Thoracic aorta (tissue), 2 donors: ENCODE data around the gene COTL1. TPM values are rescaled to one million over a fixed set of nuclear protein-coding genes. Genes with fewer than 3 reads are reported as not detected.

Source experiments
- ATAC-seq: fragments of 150-250 bp; one replicate; pipeline ENCODE4 v1.8.0; 2017; ENCODE audit warnings: low read depth; ENCODE audit not compliant: insufficient number of reproducible peaks, low FRiP score
- DNase-seq: peaks from one replicate; pipeline ENCODE4 v3.0.0-alpha.2; 2020; ENCODE audit warnings: low spot score
- H3K27ac ChIP-seq, 2 donors: fragments of 200-600 bp; sonication (generic); 1 replicate in 1 of 2; 2 replicates in 1 of 2; pipeline ENCODE4 v1.5.1; 2016; ENCODE audit warnings: mild to moderate bottlenecking in 2 of 2, moderate library complexity in 2 of 2
- H3K27me3 ChIP-seq: fragments of 200-600 bp; sonication (generic); replicated peaks from 2 replicates; pipeline ENCODE4 v1.6.0; 2016; ENCODE audit warnings: mild to moderate bottlenecking; ENCODE audit not compliant: insufficient read depth
- H3K36me3 ChIP-seq: fragments of 200-600 bp; sonication (generic); one replicate; pipeline ENCODE4 v1.5.1; 2016
- H3K4me1 ChIP-seq, 2 donors: fragments of 200-600 bp; sonication (generic); 1 replicate in 1 of 2; 2 replicates in 1 of 2; pipeline versions ENCODE4 v1.5.1 to v1.6.0; 2016; ENCODE audit warnings: low read depth in 2 of 2, mild to moderate bottlenecking in 1 of 2; ENCODE audit not compliant: control insufficient read depth in 1 of 2
- H3K4me3 ChIP-seq: fragments of 200-600 bp; sonication (generic); 2 replicates; pipeline ENCODE4 v1.5.1; 2016; ENCODE audit warnings: mild to moderate bottlenecking
- H3K9me3 ChIP-seq: fragments of 200-600 bp; sonication (generic); 2 replicates; pipeline ENCODE4 v1.5.1; 2016
- CTCF ChIP-seq: fragments of 200-600 bp; sonication (generic); IDR thresholded peaks from one replicate; pipeline ENCODE4 v1.5.1; 2019; ENCODE audit warnings: antibody characterized with exemption
- total RNA-seq, 2 donors: library from RNA; depleted of rRNA; stranded (reverse); fragments of >200 nt; gene quantifications; one replicate each; pipeline versions ENCODE4 v1.1.0 to v1.2.3, GENCODE V29; 2016

The COTL1 gene
- total RNA-seq, 2 donors from 2014 or later = 32.0 to 46.8 TPM

DNA sequence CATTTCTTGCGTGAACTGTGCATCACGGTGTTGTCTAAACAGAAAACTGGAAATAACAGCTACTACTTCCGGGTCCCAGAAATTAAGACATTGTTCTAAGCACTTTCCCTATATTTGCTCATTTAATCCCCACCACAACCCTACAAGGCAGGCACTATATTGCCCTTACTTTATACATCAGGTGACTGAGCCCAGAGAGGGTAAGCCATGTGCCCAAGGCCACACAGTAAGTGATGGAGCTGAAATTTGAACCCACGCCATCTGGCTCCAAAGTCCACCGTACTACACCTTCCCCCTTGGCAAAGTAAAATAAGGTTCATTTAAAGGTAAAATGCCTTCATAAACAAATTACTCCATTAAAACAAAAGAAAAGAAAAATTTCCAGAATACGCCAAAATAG, 33.2 kb downstream of the COTL1 start:
- H3K27me3 ChIP-seq = no peaks in the 10 kb centered on the region
- peak overlapping the region in 1 of 2 donors; percentile 39 for H3K27ac ChIP-seq
- DNase-seq (no peak), ATAC-seq (no peak)
- no peaks in the 10 kb centered on the region for H3K9me3 ChIP-seq
- no peak overlapping the region for H3K4me3 ChIP-seq
- H3K36me3 ChIP-seq = no peaks in the 10 kb centered on the region
- no peak for TF ChIP-seq CTCF
- peaks cover 13 to 37% of the 10 kb centered on the region in 2 donors for H3K4me1 ChIP-seq

DNA sequence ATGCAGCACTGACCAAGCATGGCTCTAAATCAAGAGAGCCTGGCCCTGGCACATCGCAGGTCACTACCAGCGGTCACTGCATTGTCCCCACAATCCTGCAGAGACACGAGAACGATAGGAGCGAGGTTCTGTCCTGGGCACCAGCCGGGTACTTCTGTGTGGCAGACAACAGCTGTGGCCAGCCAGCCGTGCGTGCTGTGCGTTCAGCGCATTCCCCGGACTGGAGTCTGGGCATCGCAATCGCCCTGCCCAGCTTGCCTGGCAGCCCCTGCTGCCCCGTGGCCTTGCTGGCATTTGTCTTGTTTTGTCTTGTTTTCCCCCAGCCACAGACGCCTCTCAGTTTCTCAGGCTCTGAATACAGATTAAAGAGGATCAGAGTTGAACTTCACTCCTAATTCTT, 33.9 kb downstream of the COTL1 start:
- DNase-seq (no peak), ATAC-seq (no peak)
- H3K27ac ChIP-seq = peak overlapping the region in 1 of 2 donors; percentile 39
- TF ChIP-seq CTCF = no peak
- peaks cover 13 to 37% of the 10 kb centered on the region in 2 donors for H3K4me1 ChIP-seq
- no peaks in the 10 kb centered on the region for H3K36me3 ChIP-seq
- H3K4me3 ChIP-seq = no peak overlapping the region
- H3K27me3 ChIP-seq = no peaks in the 10 kb centered on the region
- H3K9me3 ChIP-seq = no peaks in the 10 kb centered on the region

- Histone ChIP-seq H3K4me1 (peaks cover 13 to 37% of the 10 kb centered on the region in 2 donors), H3K9me3 (no peaks in the 10 kb centered on the region), H3K36me3 (no peaks in the 10 kb centered on the region), H3K4me3 (no peak overlapping the region), H3K27ac (peak overlapping the region in 1 of 2 donors; percentile 39), H3K27me3 (no peaks in the 10 kb centered on the region)
- TF ChIP-seq CTCF = no peak
- ATAC-seq (no peak), DNase-seq (no peak)
Observed at GRCh38 chr16:84582958-84583516, 34.8 kb downstream of the COTL1 start.

DNA sequence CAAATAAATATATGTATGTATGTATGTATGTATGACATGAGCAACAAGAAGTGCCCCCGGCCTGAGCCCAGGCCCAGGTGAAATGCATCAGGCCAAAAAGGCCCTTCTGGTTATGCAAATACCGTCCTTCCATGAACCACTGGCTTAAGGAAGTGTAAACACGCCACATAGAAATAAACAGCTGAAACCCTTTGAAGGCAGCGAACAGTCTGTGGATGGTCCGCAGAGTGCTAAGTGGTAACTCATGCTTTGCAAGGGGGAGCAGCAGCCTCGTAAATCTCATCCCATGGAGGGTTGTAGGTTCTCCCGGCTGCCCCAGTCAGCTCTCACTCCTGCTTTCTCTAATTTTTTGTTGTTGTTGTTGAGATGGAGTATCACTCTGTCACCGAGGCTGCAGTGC, 36.7 kb downstream of the COTL1 start:
- Histone ChIP-seq H3K27ac (no peak overlapping the region), H3K9me3 (no peaks in the 10 kb centered on the region), H3K27me3 (no peaks in the 10 kb centered on the region), H3K4me3 (no peak overlapping the region), H3K4me1 (peaks cover 1 to 21% of the 10 kb centered on the region in 2 donors), H3K36me3 (no peaks in the 10 kb centered on the region)
- no peak for DNase-seq
- ATAC-seq = no peak
- TF ChIP-seq CTCF = no peak

DNA sequence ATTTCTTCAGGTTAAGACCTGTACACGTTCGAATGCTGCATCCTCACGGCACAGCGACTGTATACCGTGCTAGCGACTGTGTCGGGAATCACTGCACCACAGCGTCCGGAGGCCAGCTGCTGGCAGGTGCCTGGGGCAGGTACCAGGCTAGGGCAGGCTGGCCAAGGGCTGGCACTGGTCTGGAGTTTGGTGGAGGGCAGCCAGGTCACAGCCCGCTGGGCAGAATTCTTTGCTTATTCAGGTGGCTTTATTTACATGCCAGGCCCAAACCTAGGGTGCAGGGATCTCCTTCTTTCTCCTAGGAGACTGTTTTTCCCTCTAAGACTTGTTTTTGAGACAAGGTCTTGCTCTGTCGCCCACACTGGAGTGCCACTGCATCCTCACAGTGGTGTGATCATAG, 37.9 kb downstream of the COTL1 start:
- ATAC-seq = no peak
- Histone ChIP-seq H3K27me3 (no peaks in the 10 kb centered on the region), H3K36me3 (no peaks in the 10 kb centered on the region), H3K4me3 (no peak overlapping the region), H3K27ac (no peak overlapping the region), H3K9me3 (no peaks in the 10 kb centered on the region), H3K4me1 (peaks cover 0 to 17% of the 10 kb centered on the region in 2 donors)
- no peak for TF ChIP-seq CTCF
- no peak for DNase-seq
